PC-9 (cell line): ENCODE results near the gene PPP1R1C. TPM values are rescaled to one million over a fixed set of nuclear protein-coding genes. Genes with fewer than 3 reads are reported as not detected.

Experiments
- BruUV-seq: library from RNA; stranded (reverse); fragments of 400-500 nt; replicated peaks from 2 replicates; lab custom pipeline; 2021; lab: Mats Ljungman, UMichigan
- CTCF ChIA-PET: fragments of 300-600 bp; sonication (Branson Sonifier 250); formaldehyde crosslinking; loops from one replicate; lab custom pipeline; 2022; ENCODE audit warnings: antibody characterized with exemption; lab: Charles Lee
- POLR2A ChIA-PET: fragments of 300-600 bp; sonication (Branson Sonifier 250); formaldehyde crosslinking; loops from one replicate; lab custom pipeline; 2022; ENCODE audit warnings: antibody characterized with exemption; ENCODE audit not compliant: unreplicated experiment; lab: Charles Lee
- DNase-seq, 2 experiments: peaks; one replicate each; pipeline versions ENCODE4 v3.0.0 to v3.0.0-alpha.2; 2015 to 2022; ENCODE audit warnings: mixed read lengths in 1 of 2
- H2AFZ ChIP-seq: fragments of 200-600 bp; sonication (generic); 2 replicates; pipeline ENCODE4 v1.8.1; 2017; ENCODE audit warnings: antibody characterized with exemption
- H3F3A ChIP-seq: fragments of 200-600 bp; sonication (generic); 2 replicates; pipeline ENCODE4 v1.8.1; 2017; ENCODE audit warnings: antibody characterized with exemption, mild to moderate bottlenecking, low read depth; ENCODE audit not compliant: insufficient read depth
- H3K27ac ChIP-seq: fragments of 200-600 bp; sonication (generic); 2 replicates; pipeline ENCODE4 v1.6.1; 2016; ENCODE audit warnings: mixed run types
- H3K27me3 ChIP-seq: fragments of 200-600 bp; sonication (generic); 2 replicates; pipeline ENCODE4 v1.6.1; 2016; ENCODE audit warnings: low read depth, mixed run types; ENCODE audit not compliant: insufficient read depth
- H3K36me3 ChIP-seq: fragments of 200-600 bp; sonication (generic); 2 replicates; pipeline ENCODE4 v1.6.1; 2016; ENCODE audit warnings: low read depth, mixed run types
- H3K4me1 ChIP-seq: fragments of 200-600 bp; sonication (generic); replicated peaks from 2 replicates; pipeline ENCODE4 v1.6.1; 2016; ENCODE audit warnings: mixed run types; ENCODE audit not compliant: insufficient read depth
- H3K4me2 ChIP-seq: fragments of 200-600 bp; sonication (generic); 2 replicates; pipeline ENCODE4 v1.6.1; 2017; ENCODE audit warnings: mixed run types
- H3K4me3 ChIP-seq: fragments of 200-600 bp; sonication (generic); 2 replicates; pipeline ENCODE4 v1.6.1; 2016; ENCODE audit warnings: mixed run types
- H3K79me2 ChIP-seq: fragments of 200-600 bp; sonication (generic); 2 replicates; pipeline ENCODE4 v1.6.1; 2017; ENCODE audit warnings: low read depth, mixed run types
- H3K9me2 ChIP-seq: fragments of 200-600 bp; sonication (generic); 2 replicates; pipeline ENCODE4 v1.8.1; 2017; ENCODE audit warnings: mild to moderate bottlenecking; ENCODE audit not compliant: insufficient read depth
- H3K9me3 ChIP-seq: fragments of 200-600 bp; sonication (generic); 2 replicates; pipeline ENCODE4 v1.8.1; 2016; ENCODE audit warnings: low read depth; ENCODE audit not compliant: insufficient read depth
- H4K20me1 ChIP-seq: fragments of 200-600 bp; sonication (generic); 2 replicates; pipeline ENCODE4 v1.8.1; 2017; ENCODE audit not compliant: insufficient read depth
- CTCF ChIP-seq: fragments of 200-600 bp; sonication (generic); conservative IDR thresholded peaks from 2 replicates; pipeline ENCODE4 v1.6.1; 2017; ENCODE audit warnings: mixed run types, antibody characterized with exemption, mild to moderate bottlenecking, moderate library complexity
- EZH2 ChIP-seq: fragments of 200-600 bp; sonication (generic); IDR thresholded peaks from 2 replicates; pipeline ENCODE4 v1.8.0; 2017; ENCODE audit warnings: antibody characterized with exemption, low read depth
- intact Hi-C: fragments of 100-400 bp; cut with micrococcal nuclease; formaldehyde crosslinking; loops from one replicate; pipeline ENCODE4 v1.10.0; 2022; ENCODE audit not compliant: unreplicated experiment
- total RNA-seq: library from RNA; stranded (reverse); gene quantifications from 2 replicates; pipeline ENCODE4 v1.2.3, GENCODE V29; 2021

The PPP1R1C gene
- total RNA-seq, 1 experiment from 2014 or later = 27.5 TPM

- CTCF ChIA-PET = no interaction called here
- H2AFZ ChIP-seq = no peak overlapping the region
- no peaks in the 10 kb centered on the region for H3K27me3 ChIP-seq
- H3K4me1 ChIP-seq = no peaks in the 10 kb centered on the region
- TF ChIP-seq EZH2 (no peak), CTCF (no peak)
- POLR2A ChIA-PET = no interaction called here
- no peaks in the 10 kb centered on the region for H4K20me1 ChIP-seq
- no peaks in the 10 kb centered on the region for H3F3A ChIP-seq
- intact Hi-C loops = no loop called here
- no peak overlapping the region for H3K27ac ChIP-seq
- no peaks in the 10 kb centered on the region for H3K36me3 ChIP-seq
- no TSS peak for BruUV-seq
- H3K79me2 ChIP-seq = no peaks in the 10 kb centered on the region
- H3K4me3 ChIP-seq = no peak overlapping the region
- no peak overlapping the region for H3K4me2 ChIP-seq
- H3K9me2 ChIP-seq = no peaks in the 10 kb centered on the region
- H3K9me3 ChIP-seq = no peaks in the 10 kb centered on the region
- no peak for DNase-seq
Measured at GRCh38 chr2:182058056-182058455, 72.4 kb downstream of the PPP1R1C start.

GRCh38 chr2:182061739-182062138 is 76.1 kb downstream of the PPP1R1C start:
- H3K36me3 ChIP-seq = no peaks in the 10 kb centered on the region
- H3K4me3 ChIP-seq = no peak overlapping the region
- no peaks in the 10 kb centered on the region for H3K9me2 ChIP-seq
- ChIA-PET CTCF (no interaction called here), POLR2A (no interaction called here)
- TF ChIP-seq EZH2 (no peak), CTCF (no peak)
- H3K9me3 ChIP-seq = no peaks in the 10 kb centered on the region
- no TSS peak for BruUV-seq
- H2AFZ ChIP-seq = no peak overlapping the region
- intact Hi-C loops = no loop called here
- no peak overlapping the region for H3K27ac ChIP-seq
- no peaks in the 10 kb centered on the region for H4K20me1 ChIP-seq
- no peaks in the 10 kb centered on the region for H3F3A ChIP-seq
- H3K79me2 ChIP-seq = no peaks in the 10 kb centered on the region
- H3K4me2 ChIP-seq = no peak overlapping the region
- H3K4me1 ChIP-seq = 0 out of 2 replicates have a peak, but pooled peaks cover 3% of the 10 kb centered on the region
- no peak for DNase-seq
- no peaks in the 10 kb centered on the region for H3K27me3 ChIP-seq

DNA sequence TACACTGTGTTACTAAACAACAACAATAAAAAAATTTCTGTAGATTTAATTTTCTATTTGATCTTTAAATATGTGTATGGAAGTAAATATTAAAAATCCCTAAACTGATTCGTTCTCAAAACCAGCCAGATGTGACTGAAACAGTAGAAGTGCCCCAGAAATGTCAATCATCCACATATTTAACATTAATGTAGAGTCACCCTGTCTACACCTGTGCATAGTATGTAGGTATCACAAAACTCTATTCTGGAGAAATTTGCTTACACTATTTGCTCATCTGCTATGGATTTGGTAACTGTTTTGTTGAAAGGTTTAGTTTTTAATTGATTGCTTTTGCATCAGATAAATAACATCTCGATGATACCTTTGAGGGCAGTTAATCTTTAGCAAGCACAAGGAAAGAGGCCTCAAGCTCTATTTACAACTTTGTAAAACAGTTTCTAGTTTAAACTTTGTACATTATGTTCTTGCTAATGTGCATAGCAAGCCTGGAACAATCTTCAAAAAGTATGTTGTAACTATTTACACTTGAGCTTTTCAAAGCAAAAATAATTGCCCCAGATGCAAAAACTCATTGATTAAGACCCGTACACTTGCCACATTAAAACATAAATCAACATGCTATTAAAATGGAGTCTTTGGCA is 76.8 kb downstream of the PPP1R1C start:
- TF ChIP-seq CTCF = no peak
- TF ChIP-seq EZH2 = no peak
- CTCF ChIA-PET = no interaction called here
- no peaks in the 10 kb centered on the region for H3K27me3 ChIP-seq
- H3K4me3 ChIP-seq = no peak overlapping the region
- BruUV-seq = no TSS peak
- no peak overlapping the region for H3K27ac ChIP-seq
- H3K9me2 ChIP-seq = no peaks in the 10 kb centered on the region
- POLR2A ChIA-PET = no interaction called here
- intact Hi-C loops = no loop called here
- 0 out of 2 replicates have a peak, but pooled peaks cover 4% of the 10 kb centered on the region for H3K4me1 ChIP-seq
- H3K79me2 ChIP-seq = no peaks in the 10 kb centered on the region
- no peaks in the 10 kb centered on the region for H3K9me3 ChIP-seq
- no peak overlapping the region for H3K4me2 ChIP-seq
- no peaks in the 10 kb centered on the region for H3K36me3 ChIP-seq
- H3F3A ChIP-seq = no peaks in the 10 kb centered on the region
- no peak overlapping the region for H2AFZ ChIP-seq
- no peaks in the 10 kb centered on the region for H4K20me1 ChIP-seq
- no peak for DNase-seq
